Measurements from ENCODE around the gene CRADD. TPM values are rescaled to one million over a fixed set of nuclear protein-coding genes. Genes with fewer than 3 reads are reported as not detected.

Gene CRADD
- total and polyA plus RNA-seq, 8 donors = 8.4 to 21.4 (median 10.3) TPM

DNA sequence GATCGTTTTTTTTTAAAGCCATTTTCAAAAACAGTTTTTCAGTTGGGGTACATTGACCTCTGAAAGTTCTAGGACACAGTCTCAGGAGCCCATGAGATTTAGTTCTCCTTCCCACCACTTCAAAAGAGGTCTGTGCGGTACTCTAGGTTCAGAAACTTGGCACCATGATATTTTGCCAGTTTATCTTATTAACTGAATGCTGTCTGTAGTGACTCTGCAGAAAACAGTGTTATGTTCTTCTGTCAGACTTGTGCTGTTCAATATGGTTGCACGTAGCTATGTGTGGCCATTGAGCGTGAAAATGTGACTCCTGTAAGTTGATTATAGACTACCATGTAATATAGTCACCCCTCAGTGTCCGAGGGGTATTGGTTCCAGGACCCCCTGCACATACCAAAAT, 35.9 kb downstream of the CRADD start:
- TF ChIP-seq, protein P1, sequence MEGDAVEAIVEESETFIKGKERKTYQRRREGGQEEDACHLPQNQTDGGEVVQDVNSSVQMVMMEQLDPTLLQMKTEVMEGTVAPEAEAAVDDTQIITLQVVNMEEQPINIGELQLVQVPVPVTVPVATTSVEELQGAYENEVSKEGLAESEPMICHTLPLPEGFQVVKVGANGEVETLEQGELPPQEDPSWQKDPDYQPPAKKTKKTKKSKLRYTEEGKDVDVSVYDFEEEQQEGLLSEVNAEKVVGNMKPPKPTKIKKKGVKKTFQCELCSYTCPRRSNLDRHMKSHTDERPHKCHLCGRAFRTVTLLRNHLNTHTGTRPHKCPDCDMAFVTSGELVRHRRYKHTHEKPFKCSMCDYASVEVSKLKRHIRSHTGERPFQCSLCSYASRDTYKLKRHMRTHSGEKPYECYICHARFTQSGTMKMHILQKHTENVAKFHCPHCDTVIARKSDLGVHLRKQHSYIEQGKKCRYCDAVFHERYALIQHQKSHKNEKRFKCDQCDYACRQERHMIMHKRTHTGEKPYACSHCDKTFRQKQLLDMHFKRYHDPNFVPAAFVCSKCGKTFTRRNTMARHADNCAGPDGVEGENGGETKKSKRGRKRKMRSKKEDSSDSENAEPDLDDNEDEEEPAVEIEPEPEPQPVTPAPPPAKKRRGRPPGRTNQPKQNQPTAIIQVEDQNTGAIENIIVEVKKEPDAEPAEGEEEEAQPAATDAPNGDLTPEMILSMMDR (IDR thresholded peaks at IDR 0.05) = no peak
- DNase-seq (no peak), ATAC-seq (no peak)
- Histone ChIP-seq H3K36me3 (no peaks in the 10 kb centered on the region), H3K27me3 (no peaks in the 10 kb centered on the region), H3K9me3 (peaks cover 4 to 16% of the 10 kb centered on the region in 2 donors), H3K4me3 (no peak overlapping the region), H3K27ac (no peak overlapping the region), H3K4me1 (peaks cover 0 to 2% of the 10 kb centered on the region in 2 donors)
- intact Hi-C loops (cut with DNase I) = no loop called here

DNA sequence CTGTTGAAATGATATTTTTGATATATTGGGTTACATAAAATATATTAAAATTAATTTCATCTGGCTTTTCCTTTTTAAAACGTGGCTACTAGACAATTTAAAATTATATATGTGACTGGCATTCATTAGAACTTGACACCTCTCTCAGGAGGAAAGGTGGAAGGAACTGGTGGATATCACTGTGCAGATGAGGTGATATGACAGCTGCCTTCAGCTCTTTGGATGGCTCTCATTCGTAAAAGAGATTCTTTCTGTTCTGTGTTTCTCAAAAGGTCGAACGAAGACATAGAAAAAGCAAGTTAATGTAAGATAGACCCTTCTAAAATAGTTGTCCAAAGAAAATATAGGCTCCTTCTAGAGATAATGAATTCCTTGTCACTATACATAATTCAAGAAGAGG, 36.6 kb downstream of the CRADD start:
- Histone ChIP-seq H3K9me3 (peaks cover 4 to 16% of the 10 kb centered on the region in 2 donors), H3K36me3 (no peaks in the 10 kb centered on the region), H3K4me3 (no peak overlapping the region), H3K27ac (no peak overlapping the region), H3K27me3 (no peaks in the 10 kb centered on the region), H3K4me1 (peaks cover 0 to 2% of the 10 kb centered on the region in 2 donors)
- TF ChIP-seq, protein P1 (IDR thresholded peaks at IDR 0.05) = no peak
- intact Hi-C loops (cut with DNase I) = no loop called here
- no peak for DNase-seq
- ATAC-seq = no peak

DNA sequence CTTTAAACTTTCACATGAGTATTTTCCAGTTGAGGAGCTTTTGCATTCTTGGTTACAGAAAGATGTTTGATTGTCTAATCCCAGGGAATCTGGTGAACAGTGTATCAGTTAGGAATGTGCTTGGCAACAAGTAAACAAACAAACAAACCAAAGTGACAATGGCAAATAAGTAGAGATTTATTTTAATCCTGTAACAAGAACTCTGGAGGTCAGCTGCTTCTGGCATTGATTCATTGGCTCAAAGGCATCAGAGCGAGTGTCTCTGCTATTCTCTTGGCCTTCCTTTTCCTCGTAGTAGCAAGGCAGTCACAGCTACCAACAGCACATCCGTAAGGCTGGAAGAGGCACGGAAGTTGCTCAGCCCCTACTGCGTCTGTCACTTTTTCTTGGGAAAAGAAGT, 37.2 kb downstream of the CRADD start:
- peaks cover 4 to 14% of the 10 kb centered on the region in 2 donors for H3K9me3 ChIP-seq
- H3K4me1 ChIP-seq = peaks cover 0 to 2% of the 10 kb centered on the region in 2 donors
- no peak for ATAC-seq
- H3K27me3 ChIP-seq = no peaks in the 10 kb centered on the region
- intact Hi-C loops (cut with DNase I) = no loop called here
- TF ChIP-seq, protein P1 (IDR thresholded peaks at IDR 0.05) = no peak
- peak overlapping the region in 1 of 2 donors; percentile 47 for H3K27ac ChIP-seq
- no peak for DNase-seq
- H3K4me3 ChIP-seq = no peak overlapping the region
- no peaks in the 10 kb centered on the region for H3K36me3 ChIP-seq

GRCh38 chr12:93719710-93720109, 42.5 kb downstream of the CRADD start:
- Histone ChIP-seq H3K27me3 (no peaks in the 10 kb centered on the region), H3K36me3 (no peaks in the 10 kb centered on the region), H3K9me3 (no peaks in the 10 kb centered on the region), H3K4me3 (no peak overlapping the region), H3K4me1 (no peaks in the 10 kb centered on the region), H3K27ac (no peak overlapping the region)
- DNase-seq (no peak), ATAC-seq (no peak)
- TF ChIP-seq, protein P1 (IDR thresholded peaks at IDR 0.05) = no peak
- intact Hi-C loops (cut with DNase I) = no loop called here

- ATAC-seq = no peak
- no peaks in the 10 kb centered on the region for H3K36me3 ChIP-seq
- TF ChIP-seq, protein P1 (IDR thresholded peaks at IDR 0.05) = no peak
- no peak for DNase-seq
- no peaks in the 10 kb centered on the region for H3K9me3 ChIP-seq
- H3K4me1 ChIP-seq = no peaks in the 10 kb centered on the region
- intact Hi-C loops (cut with DNase I) = no loop called here
- H3K4me3 ChIP-seq = no peak overlapping the region
- no peak overlapping the region for H3K27ac ChIP-seq
- H3K27me3 ChIP-seq = no peaks in the 10 kb centered on the region
These were observed 43.4 kb downstream of the CRADD start for GRCh38 chr12:93720559-93720958.

Measured in left lung (tissue), 10 donors.